NCI-H748 (cell line): ENCODE measurements around the gene EXOC1.
A peak's percentile ranks its signal among the peaks of the same experiment; 100 is the strongest.

Experiments
- DNase-seq: peaks from one replicate; lab custom pipeline; 2025; ENCODE audit not compliant: unreplicated experiment; lab: John Stamatoyannopoulos, UW

EXOC1 gene

DNA sequence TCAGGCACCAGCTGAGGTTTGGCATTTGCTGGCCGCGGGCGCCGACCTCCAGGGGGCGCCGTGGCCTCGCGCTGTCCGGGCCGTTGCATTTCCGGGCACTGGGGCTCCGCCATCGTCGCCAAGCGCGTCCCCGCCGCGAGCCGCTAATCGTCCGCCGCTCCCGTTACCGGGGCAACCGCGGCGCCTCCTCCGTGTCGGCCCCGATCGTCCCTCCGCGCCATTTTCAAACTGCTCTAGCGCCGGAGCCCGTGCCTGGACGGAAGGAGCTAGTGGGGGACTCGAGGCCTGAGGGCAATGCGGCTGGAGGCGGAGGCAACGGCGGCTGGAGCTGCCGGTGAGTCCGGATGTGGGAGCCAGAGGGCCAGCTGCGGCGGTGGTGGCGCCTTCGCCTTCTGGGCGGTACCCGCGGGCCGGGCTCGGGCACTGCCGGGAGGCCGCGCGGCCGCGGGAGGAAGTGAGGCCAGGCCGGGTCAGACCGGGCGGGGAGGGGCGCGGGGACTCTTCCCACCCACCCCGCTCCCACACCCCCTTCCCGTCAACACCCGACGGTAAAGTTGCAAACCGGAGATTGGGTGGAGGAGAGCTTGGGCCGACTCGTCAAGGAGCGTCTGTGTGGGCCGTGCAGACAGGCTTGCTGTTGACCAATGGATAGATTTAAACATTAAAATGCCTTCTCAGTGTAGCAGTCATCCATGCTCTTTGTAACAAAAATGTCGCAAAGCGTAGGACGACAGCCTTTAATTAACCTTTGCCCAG lies 95.5 kb downstream of the EXOC1 start, which contains the start of gene CEP135:
CEP135 (plus strand) TSS at position 220 of the 756 bp plus-strand sequence. CDS start 3,186 bp downstream, outside the sequence.
- DNase-seq, result peak; percentile 93

DNA sequence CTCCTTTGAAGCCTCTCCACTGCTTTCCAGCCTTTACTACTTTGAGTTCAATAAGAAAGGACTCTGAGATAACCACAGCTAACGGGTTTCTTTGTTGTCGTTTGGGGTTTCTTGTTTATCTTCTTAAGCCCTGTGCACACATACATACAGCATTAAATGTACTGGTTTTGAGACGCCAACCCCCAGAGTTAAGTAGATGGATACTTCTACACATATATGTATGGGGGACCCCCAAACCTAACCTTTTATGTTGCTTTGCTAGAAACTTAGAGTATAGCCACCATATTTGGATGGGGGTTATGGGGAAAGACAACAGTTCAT lies 96.0 kb downstream of the EXOC1 start:
- DNase-seq, result no peak

DNA sequence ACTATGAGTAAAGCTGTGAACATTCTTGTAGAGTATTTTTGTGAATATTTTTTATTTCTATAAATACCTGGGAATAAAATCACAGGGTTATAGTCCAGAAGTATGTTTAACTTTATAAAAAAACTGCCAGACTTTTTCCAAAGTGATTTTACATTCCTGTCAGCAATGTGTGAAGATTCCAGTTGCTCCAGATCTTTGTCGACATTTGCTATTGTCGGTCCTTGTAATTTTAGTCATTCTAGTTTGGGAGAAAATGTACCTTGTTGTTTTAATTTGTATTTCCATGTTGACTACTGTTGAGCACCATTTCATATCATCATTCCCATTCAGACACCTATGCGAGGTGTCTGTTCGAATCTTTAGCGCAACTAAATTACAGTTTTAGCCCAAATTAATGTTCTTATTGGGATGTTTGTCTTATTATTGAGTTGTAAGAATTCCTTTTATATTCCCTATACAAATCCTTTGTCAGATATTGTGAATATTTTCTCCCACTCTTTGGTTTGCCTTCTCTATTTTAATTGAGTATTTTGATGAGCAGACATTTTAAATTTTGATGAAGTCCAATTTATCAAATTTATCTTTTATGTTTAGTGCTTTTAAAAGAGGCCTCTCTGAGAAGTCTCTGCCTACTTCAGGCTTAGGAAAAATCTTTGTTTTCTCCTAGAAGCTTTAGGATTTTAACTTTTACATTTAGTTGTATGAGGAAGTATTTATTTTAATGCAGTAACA lies 97.9 kb downstream of the EXOC1 start:
- no peak for DNase-seq
